Body of pancreas (tissue), 4 donors: ENCODE results near the gene HLA-F.

Experiments used
- POLR2A ChIP-seq, 3 donors: fragments of 450-650 bp; IDR thresholded peaks; one replicate each; pipeline ENCODE4 v1.6.1; 2016; ENCODE audit warnings: antibody characterized with exemption in 3 of 3, mild to moderate bottlenecking in 2 of 3
- TF ChIP-seq, protein P1 (sequence below), 7 experiments: fragments of 450-650 bp in 4 of 7; fragments of 200-600 bp in 3 of 7; sonication (generic) in 3 of 7; IDR thresholded peaks; one replicate each; pipeline ENCODE4 v1.5.1; 2016 to 2019; ENCODE audit warnings: antibody characterized with exemption in 7 of 7

DNA sequence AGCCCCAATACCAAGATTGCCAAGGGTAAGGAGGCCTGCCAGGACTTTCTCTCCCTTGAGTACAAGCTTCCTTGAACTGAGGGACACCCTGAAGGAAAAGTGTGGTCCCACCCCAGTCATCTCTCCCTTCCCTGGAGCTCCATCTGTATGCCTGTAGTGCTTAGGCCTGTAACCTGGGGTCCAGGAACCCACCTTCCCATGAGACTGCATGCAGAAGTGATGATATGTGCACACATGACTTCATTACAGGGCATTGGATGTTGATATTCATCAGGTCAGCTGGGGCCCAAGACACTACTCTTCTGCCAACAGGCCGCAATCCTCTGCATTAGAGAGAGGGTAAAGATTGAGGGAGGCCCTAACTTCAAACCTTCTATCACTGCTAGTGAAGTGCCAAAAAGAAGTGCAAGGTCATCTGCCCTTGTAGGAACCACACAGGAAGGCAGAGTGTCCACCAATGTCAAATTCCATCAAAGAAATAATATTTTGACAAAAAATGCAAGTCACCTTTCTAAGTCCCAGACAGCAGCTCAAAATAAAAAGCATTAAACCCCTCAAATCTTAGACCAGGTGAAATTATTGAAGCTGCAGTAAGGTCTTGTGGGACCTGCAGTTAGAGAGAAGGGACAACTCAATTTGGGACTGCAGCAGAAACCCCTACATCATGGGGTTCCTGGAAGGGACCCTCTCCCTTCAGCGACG, 5.1 kb downstream of the HLA-F start:
- TF ChIP-seq, protein P1, sequence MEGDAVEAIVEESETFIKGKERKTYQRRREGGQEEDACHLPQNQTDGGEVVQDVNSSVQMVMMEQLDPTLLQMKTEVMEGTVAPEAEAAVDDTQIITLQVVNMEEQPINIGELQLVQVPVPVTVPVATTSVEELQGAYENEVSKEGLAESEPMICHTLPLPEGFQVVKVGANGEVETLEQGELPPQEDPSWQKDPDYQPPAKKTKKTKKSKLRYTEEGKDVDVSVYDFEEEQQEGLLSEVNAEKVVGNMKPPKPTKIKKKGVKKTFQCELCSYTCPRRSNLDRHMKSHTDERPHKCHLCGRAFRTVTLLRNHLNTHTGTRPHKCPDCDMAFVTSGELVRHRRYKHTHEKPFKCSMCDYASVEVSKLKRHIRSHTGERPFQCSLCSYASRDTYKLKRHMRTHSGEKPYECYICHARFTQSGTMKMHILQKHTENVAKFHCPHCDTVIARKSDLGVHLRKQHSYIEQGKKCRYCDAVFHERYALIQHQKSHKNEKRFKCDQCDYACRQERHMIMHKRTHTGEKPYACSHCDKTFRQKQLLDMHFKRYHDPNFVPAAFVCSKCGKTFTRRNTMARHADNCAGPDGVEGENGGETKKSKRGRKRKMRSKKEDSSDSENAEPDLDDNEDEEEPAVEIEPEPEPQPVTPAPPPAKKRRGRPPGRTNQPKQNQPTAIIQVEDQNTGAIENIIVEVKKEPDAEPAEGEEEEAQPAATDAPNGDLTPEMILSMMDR (IDR thresholded peaks at IDR 0.05) = no peak
- TF ChIP-seq POLR2A (IDR thresholded peaks at IDR 0.05) = no peak
